H9 (cell line): Measurements from ENCODE around the gene ARID5A. TPM values are rescaled to one million over a fixed set of nuclear protein-coding genes. Genes with fewer than 3 reads are reported as not detected.

ENCODE experiments used
- DNase-seq: peaks from one replicate; pipeline ENCODE4 v3.0.0-alpha.2; 2017
- H2AFZ ChIP-seq: one replicate; pipeline ENCODE4 v1.6.1; 2013; ENCODE audit warnings: mild to moderate bottlenecking, low read length, control low read depth, moderate library complexity
- H2AK5ac ChIP-seq: 2 replicates; pipeline ENCODE4 v1.6.1; 2013; ENCODE audit warnings: low read length, control low read depth, mixed read lengths; ENCODE audit not compliant: insufficient read length
- H2BK120ac ChIP-seq: one replicate; pipeline ENCODE4 v1.6.1; 2013; ENCODE audit warnings: low read depth, mild to moderate bottlenecking, low read length, control low read depth, inconsistent platforms; ENCODE audit not compliant: poor library complexity, severe bottlenecking
- H2BK12ac ChIP-seq: 2 replicates; pipeline ENCODE4 v1.6.1; 2013; ENCODE audit warnings: low read length, control low read depth, mixed read lengths, low read depth; ENCODE audit not compliant: insufficient read length
- H2BK15ac ChIP-seq: 2 replicates; pipeline ENCODE4 v1.6.1; 2013; ENCODE audit warnings: low read depth, low read length, control low read depth
- H2BK20ac ChIP-seq: one replicate; pipeline ENCODE4 v1.6.1; 2013; ENCODE audit warnings: low read depth, mild to moderate bottlenecking, low read length, control low read depth, inconsistent platforms; ENCODE audit not compliant: poor library complexity, severe bottlenecking
- H2BK5ac ChIP-seq: 2 replicates; pipeline ENCODE4 v1.6.1; 2013; ENCODE audit warnings: low read length, control low read depth, mixed read lengths; ENCODE audit not compliant: insufficient read length
- H3K14ac ChIP-seq: 2 replicates; pipeline ENCODE4 v1.6.1; 2013; ENCODE audit warnings: low read length, control low read depth; ENCODE audit not compliant: insufficient read depth
- H3K18ac ChIP-seq: 2 replicates; pipeline ENCODE4 v1.6.1; 2013; ENCODE audit warnings: low read depth, mild to moderate bottlenecking, mixed read lengths, low read length, control low read depth; ENCODE audit not compliant: insufficient read length
- H3K23ac ChIP-seq: 2 replicates; pipeline ENCODE4 v1.6.1; 2013; ENCODE audit warnings: low read length, control low read depth, mixed read lengths, low read depth; ENCODE audit not compliant: insufficient read length
- H3K23me2 ChIP-seq: 2 replicates; pipeline ENCODE4 v1.6.1; 2013; ENCODE audit warnings: low read depth, mild to moderate bottlenecking, mixed read lengths, low read length, control low read depth; ENCODE audit not compliant: insufficient read length, poor library complexity, severe bottlenecking
- H3K27ac ChIP-seq: 2 replicates; pipeline ENCODE4 v1.5.1; 2013; ENCODE audit warnings: low read length, control low read depth, mixed read lengths, low read depth; ENCODE audit not compliant: insufficient read length
- H3K27me3 ChIP-seq: 2 replicates; pipeline ENCODE4 v1.6.1; 2013; ENCODE audit warnings: low read length, control low read depth, inconsistent platforms; ENCODE audit not compliant: insufficient read depth
- H3K4ac ChIP-seq: 2 replicates; pipeline ENCODE4 v1.6.1; 2013; ENCODE audit warnings: low read depth, mild to moderate bottlenecking, control low read depth, inconsistent platforms, low read length, moderate library complexity
- H3K4me1 ChIP-seq: 2 replicates; pipeline ENCODE4 v1.6.1; 2013; ENCODE audit warnings: low read length, control low read depth, inconsistent platforms; ENCODE audit not compliant: insufficient read depth
- H3K4me2 ChIP-seq: 2 replicates; pipeline ENCODE4 v1.6.1; 2013; ENCODE audit warnings: low read length, control low read depth, mixed read lengths; ENCODE audit not compliant: insufficient read length, insufficient read depth
- H3K56ac ChIP-seq: 2 replicates; pipeline ENCODE4 v1.6.1; 2013; ENCODE audit warnings: low read depth, mild to moderate bottlenecking, mixed read lengths, low read length, control low read depth; ENCODE audit not compliant: insufficient read length
- H3K79me1 ChIP-seq: 2 replicates; pipeline ENCODE4 v1.6.1; 2013; ENCODE audit warnings: low read depth, mild to moderate bottlenecking, moderate library complexity, low read length, control low read depth, inconsistent platforms; ENCODE audit not compliant: insufficient read depth, poor library complexity, severe bottlenecking
- H3K79me2 ChIP-seq: 2 replicates; pipeline ENCODE4 v1.6.1; 2013; ENCODE audit warnings: low read length, control low read depth, inconsistent platforms; ENCODE audit not compliant: insufficient read depth
- H3K9ac ChIP-seq: 2 replicates; pipeline ENCODE4 v1.6.1; 2013; ENCODE audit warnings: low read length, control low read depth, mixed read lengths; ENCODE audit not compliant: insufficient read length; ENCODE audit errors: extremely low read depth
- H3K9me3 ChIP-seq: one replicate; pipeline ENCODE4 v1.6.1; 2013; ENCODE audit warnings: low read depth, low read length, inconsistent platforms; ENCODE audit not compliant: control insufficient read depth
- H3T11ph ChIP-seq: one replicate; pipeline ENCODE4 v1.6.1; 2013; ENCODE audit warnings: mild to moderate bottlenecking, low read length, control low read depth, inconsistent platforms
- H4K20me1 ChIP-seq: one replicate; pipeline ENCODE4 v1.6.1; 2013; ENCODE audit not compliant: control insufficient read depth, insufficient read length, insufficient read depth
- H4K5ac ChIP-seq: 2 replicates; pipeline ENCODE4 v1.6.1; 2013; ENCODE audit warnings: low read depth, mild to moderate bottlenecking, mixed read lengths, low read length, control low read depth; ENCODE audit not compliant: insufficient read length
- H4K8ac ChIP-seq: replicated peaks from 2 replicates; pipeline ENCODE4 v1.6.1; 2013; ENCODE audit warnings: low read length, control low read depth, mixed read lengths, low read depth; ENCODE audit not compliant: insufficient read length
- H4K91ac ChIP-seq: 2 replicates; pipeline ENCODE4 v1.6.1; 2013; ENCODE audit warnings: low read depth, mild to moderate bottlenecking, moderate library complexity, mixed read lengths, low read length, control low read depth; ENCODE audit not compliant: insufficient read length
- H3K27ac Mint-ChIP-seq, 3 experiments: 2 replicates in 2 of 3; 3 replicates in 1 of 3; pipeline ENCODE4 v1.8.0; 2020 to 2021; ENCODE audit warnings: mixed read lengths in 3 of 3, mild to moderate bottlenecking in 1 of 3, moderate library complexity in 1 of 3
- H3K27me3 Mint-ChIP-seq: 2 replicates; pipeline ENCODE4 v1.8.0; 2021; ENCODE audit warnings: low read depth, mild to moderate bottlenecking, moderate library complexity, mixed read lengths
- H3K36me3 Mint-ChIP-seq, 3 experiments: 2 replicates in 2 of 3; 3 replicates in 1 of 3; pipeline ENCODE4 v1.8.0; 2020 to 2021; ENCODE audit warnings: low read depth in 3 of 3, mixed read lengths in 3 of 3; ENCODE audit not compliant: insufficient read depth in 1 of 3
- H3K4me1 Mint-ChIP-seq, 2 experiments: 2 replicates each; pipeline ENCODE4 v1.8.0; 2020; ENCODE audit warnings: mixed read lengths in 2 of 2
- H3K4me3 Mint-ChIP-seq, 2 experiments: 2 replicates in 1 of 2; 3 replicates in 1 of 2; pipeline ENCODE4 v1.8.0; 2020 to 2021; ENCODE audit warnings: mild to moderate bottlenecking in 2 of 2, mixed read lengths in 2 of 2, moderate library complexity in 1 of 2
- H3K9me3 Mint-ChIP-seq, 2 experiments: 2 replicates in 1 of 2; 3 replicates in 1 of 2; pipeline ENCODE4 v1.8.0; 2020; ENCODE audit warnings: mild to moderate bottlenecking in 2 of 2, mixed read lengths in 2 of 2, moderate library complexity in 1 of 2
- total RNA-seq: library from RNA; stranded (reverse); gene quantifications from 2 replicates; pipeline ENCODE4 v1.2.1, GENCODE V29; 2021
- TF ChIP-seq, protein P1 (sequence below): fragments of 200-600 bp; sonication (generic); conservative IDR thresholded peaks from 3 replicates; pipeline ENCODE4 v1.8.0; 2021; ENCODE audit warnings: antibody characterized with exemption, mild to moderate bottlenecking

Gene ARID5A
- total RNA-seq, 1 experiment from 2014 or later, result 4.5 TPM

DNA sequence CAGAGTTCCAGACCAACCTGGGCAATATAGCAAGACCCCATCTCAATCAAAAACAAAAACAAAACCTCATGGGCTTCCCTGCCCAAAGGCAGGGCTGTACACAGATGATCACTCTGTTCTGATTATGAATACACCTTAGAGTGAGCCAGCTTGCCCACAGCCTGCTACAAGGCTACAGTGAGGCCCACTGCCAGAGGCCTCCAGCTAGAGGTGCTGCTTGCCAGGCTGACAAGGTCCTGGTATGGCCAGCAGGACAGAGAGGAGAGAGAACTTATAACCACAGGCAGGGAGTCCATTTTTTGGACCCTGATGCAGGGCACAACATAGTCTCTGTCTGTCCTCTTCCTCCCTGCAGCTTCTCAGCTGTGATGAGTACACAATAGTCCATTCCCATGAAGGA is 60.0 kb downstream of the ARID5A start:
- H4K5ac ChIP-seq, result no peak overlapping the region

More for the DNA sequence above, 60.0 kb downstream of the ARID5A start:
- Histone ChIP-seq H2BK12ac (no peak overlapping the region), H3K4me2 (no peak overlapping the region), H3K23ac (no peak overlapping the region), H2AK5ac (no peak overlapping the region), H4K20me1 (peaks cover 2% of the 10 kb centered on the region), H3K14ac (no peak overlapping the region), H3K9me3 (no peaks in the 10 kb centered on the region), H2AFZ (no peak overlapping the region), H3K4ac (no peak overlapping the region), H4K91ac (no peak overlapping the region), H3K9ac (no peak overlapping the region), H3K4me1 (no peaks in the 10 kb centered on the region), H3K79me1 (no peaks in the 10 kb centered on the region), H3K27ac (no peak overlapping the region), H3K79me2 (no peaks in the 10 kb centered on the region), H3T11ph (no peak overlapping the region), H3K23me2 (no peaks in the 10 kb centered on the region), H2BK15ac (no peak overlapping the region), H2BK5ac (no peak overlapping the region), H3K56ac (no peak overlapping the region), H3K27me3 (no peaks in the 10 kb centered on the region), H2BK120ac (no peak overlapping the region), H3K18ac (no peak overlapping the region), H4K8ac (no peak overlapping the region), H2BK20ac (no peak overlapping the region)
- DNase-seq, result no peak
- H3K4me3 Mint-ChIP-seq, result no peak overlapping the region
- TF ChIP-seq, protein P1, sequence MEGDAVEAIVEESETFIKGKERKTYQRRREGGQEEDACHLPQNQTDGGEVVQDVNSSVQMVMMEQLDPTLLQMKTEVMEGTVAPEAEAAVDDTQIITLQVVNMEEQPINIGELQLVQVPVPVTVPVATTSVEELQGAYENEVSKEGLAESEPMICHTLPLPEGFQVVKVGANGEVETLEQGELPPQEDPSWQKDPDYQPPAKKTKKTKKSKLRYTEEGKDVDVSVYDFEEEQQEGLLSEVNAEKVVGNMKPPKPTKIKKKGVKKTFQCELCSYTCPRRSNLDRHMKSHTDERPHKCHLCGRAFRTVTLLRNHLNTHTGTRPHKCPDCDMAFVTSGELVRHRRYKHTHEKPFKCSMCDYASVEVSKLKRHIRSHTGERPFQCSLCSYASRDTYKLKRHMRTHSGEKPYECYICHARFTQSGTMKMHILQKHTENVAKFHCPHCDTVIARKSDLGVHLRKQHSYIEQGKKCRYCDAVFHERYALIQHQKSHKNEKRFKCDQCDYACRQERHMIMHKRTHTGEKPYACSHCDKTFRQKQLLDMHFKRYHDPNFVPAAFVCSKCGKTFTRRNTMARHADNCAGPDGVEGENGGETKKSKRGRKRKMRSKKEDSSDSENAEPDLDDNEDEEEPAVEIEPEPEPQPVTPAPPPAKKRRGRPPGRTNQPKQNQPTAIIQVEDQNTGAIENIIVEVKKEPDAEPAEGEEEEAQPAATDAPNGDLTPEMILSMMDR, result no peak
- H3K9me3 Mint-ChIP-seq, result no peaks in the 10 kb centered on the region
- H3K4me1 Mint-ChIP-seq, result no peaks in the 10 kb centered on the region
- peaks cover 41 to 81% (median 80%) of the 10 kb centered on the region in 3 experiments for H3K36me3 Mint-ChIP-seq
- H3K27me3 Mint-ChIP-seq, result peaks cover 1% of the 10 kb centered on the region; the same call in 1 of the 2 replicates
- 0 out of 7 replicates have a peak overlapping the region, but pooled peaks of 1 of the 3 experiments have one; percentile 22 for H3K27ac Mint-ChIP-seq
